ENCODE results near the gene GLIS2.

GLIS2 gene

GRCh38 chr16:4382795-4383357, 67.0 kb downstream of the GLIS2 start:
- no peak for TF ChIP-seq FOXP2 (optimal IDR thresholded peaks at IDR 0.05; ENCODE audit: borderline replicate concordance, extremely low read depth, extremely low read length, insufficient read depth)
- no peak for TF ChIP-seq SIN3A (IDR thresholded peaks at IDR 0.05; ENCODE audit: borderline replicate concordance, insufficient read depth, low read length)
- no peak for TF ChIP-seq POLR2AphosphoS5 (IDR thresholded peaks at IDR 0.05; ENCODE audit: low read depth, low read length)
- no peak for TF ChIP-seq REST (IDR thresholded peaks at IDR 0.05; ENCODE audit: insufficient read depth in 1 of 2, low read depth in 2 of 2, low read length in 2 of 2)
- TF ChIP-seq TAF1 (IDR thresholded peaks at IDR 0.05; ENCODE audit: borderline replicate concordance, insufficient read depth, low read length), result no peak

- TF ChIP-seq FOXP2 (optimal IDR thresholded peaks at IDR 0.05; ENCODE audit: borderline replicate concordance, extremely low read depth, extremely low read length, insufficient read depth) (no peak), TAF1 (IDR thresholded peaks at IDR 0.05; ENCODE audit: borderline replicate concordance, insufficient read depth, low read length) (no peak), REST (IDR thresholded peaks at IDR 0.05; ENCODE audit: insufficient read depth in 1 of 2, low read depth in 2 of 2, low read length in 2 of 2) (no peak), POLR2AphosphoS5 (IDR thresholded peaks at IDR 0.05; ENCODE audit: low read depth, low read length) (no peak), SIN3A (IDR thresholded peaks at IDR 0.05; ENCODE audit: borderline replicate concordance, insufficient read depth, low read length) (no peak)
Measured at GRCh38 chr16:4383591-4384444, 68.0 kb downstream of the GLIS2 start.

GRCh38 chr16:4384509-4384942, 68.7 kb downstream of the GLIS2 start:
- TF ChIP-seq FOXP2 (optimal IDR thresholded peaks at IDR 0.05; ENCODE audit: borderline replicate concordance, extremely low read depth, extremely low read length, insufficient read depth), result no peak
- TF ChIP-seq SIN3A (IDR thresholded peaks at IDR 0.05; ENCODE audit: borderline replicate concordance, insufficient read depth, low read length), result no peak
- TF ChIP-seq TAF1 (IDR thresholded peaks at IDR 0.05; ENCODE audit: borderline replicate concordance, insufficient read depth, low read length), result no peak
- no peak for TF ChIP-seq REST (IDR thresholded peaks at IDR 0.05; ENCODE audit: insufficient read depth in 1 of 2, low read depth in 2 of 2, low read length in 2 of 2)
- TF ChIP-seq POLR2AphosphoS5 (IDR thresholded peaks at IDR 0.05; ENCODE audit: low read depth, low read length), result no peak

GRCh38 chr16:4385066-4385788, 69.4 kb downstream of the GLIS2 start:
- no peak for TF ChIP-seq FOXP2 (optimal IDR thresholded peaks at IDR 0.05; ENCODE audit: borderline replicate concordance, extremely low read depth, extremely low read length, insufficient read depth)
- no peak for TF ChIP-seq SIN3A (IDR thresholded peaks at IDR 0.05; ENCODE audit: borderline replicate concordance, insufficient read depth, low read length)
- TF ChIP-seq TAF1 (IDR thresholded peaks at IDR 0.05; ENCODE audit: borderline replicate concordance, insufficient read depth, low read length), result no peak
- no peak for TF ChIP-seq REST (IDR thresholded peaks at IDR 0.05; ENCODE audit: insufficient read depth in 1 of 2, low read depth in 2 of 2, low read length in 2 of 2)
- no peak for TF ChIP-seq POLR2AphosphoS5 (IDR thresholded peaks at IDR 0.05; ENCODE audit: low read depth, low read length)
